Lower leg skin (tissue), 3 donors: Measurements from ENCODE around the gene ARHGAP45.

ENCODE experiments used
- POLR2A ChIP-seq, 2 donors: fragments of 450-650 bp; IDR thresholded peaks; one replicate each; pipeline ENCODE4 v1.6.1; 2016 to 2017; ENCODE audit warnings: antibody characterized with exemption in 2 of 2, mild to moderate bottlenecking in 1 of 2, moderate library complexity in 1 of 2
- TF ChIP-seq, protein P1 (sequence below), 3 donors: fragments of 450-650 bp; IDR thresholded peaks; one replicate each; pipeline ENCODE4 v1.5.1; 2016; ENCODE audit warnings: antibody characterized with exemption in 3 of 3, mild to moderate bottlenecking in 3 of 3, moderate library complexity in 2 of 3

DNA sequence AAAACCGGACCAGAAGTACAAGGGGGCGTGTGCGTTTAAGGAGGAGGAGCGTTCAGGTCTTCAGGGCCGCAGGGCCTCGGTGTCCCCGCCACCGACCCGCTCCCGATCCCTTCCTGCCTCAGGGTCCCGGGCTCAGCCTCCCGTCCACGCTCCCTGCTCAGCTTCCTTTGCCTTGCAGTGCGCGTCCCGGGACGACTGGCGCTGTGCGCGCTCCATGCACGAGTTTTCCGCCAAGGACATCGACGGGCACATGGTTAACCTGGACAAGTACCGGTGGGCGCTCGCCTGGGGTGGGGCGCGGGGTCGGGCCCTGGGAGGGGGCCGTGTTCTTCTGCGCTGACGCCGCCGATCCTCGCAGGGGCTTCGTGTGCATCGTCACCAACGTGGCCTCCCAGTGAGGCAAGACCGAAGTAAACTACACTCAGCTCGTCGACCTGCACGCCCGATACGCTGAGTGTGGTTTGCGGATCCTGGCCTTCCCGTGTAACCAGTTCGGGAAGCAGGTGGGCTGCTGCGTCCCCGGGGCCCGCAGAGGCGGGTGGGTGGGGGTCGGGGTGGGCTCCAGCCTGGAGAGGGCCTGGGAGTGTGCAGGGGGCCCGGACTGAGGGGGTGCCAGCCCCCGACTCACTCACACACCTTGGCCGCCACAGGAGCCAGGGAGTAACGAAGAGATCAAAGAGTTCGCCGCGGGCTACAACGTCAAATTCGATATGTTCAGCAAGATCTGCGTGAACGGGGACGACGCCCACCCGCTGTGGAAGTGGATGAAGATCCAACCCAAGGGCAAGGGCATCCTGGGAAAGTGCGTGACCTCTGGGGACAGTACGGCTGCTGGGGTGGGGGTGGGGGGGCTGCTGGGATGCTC is 38.3 kb downstream of the ARHGAP45 start:
- TF ChIP-seq, protein P1, sequence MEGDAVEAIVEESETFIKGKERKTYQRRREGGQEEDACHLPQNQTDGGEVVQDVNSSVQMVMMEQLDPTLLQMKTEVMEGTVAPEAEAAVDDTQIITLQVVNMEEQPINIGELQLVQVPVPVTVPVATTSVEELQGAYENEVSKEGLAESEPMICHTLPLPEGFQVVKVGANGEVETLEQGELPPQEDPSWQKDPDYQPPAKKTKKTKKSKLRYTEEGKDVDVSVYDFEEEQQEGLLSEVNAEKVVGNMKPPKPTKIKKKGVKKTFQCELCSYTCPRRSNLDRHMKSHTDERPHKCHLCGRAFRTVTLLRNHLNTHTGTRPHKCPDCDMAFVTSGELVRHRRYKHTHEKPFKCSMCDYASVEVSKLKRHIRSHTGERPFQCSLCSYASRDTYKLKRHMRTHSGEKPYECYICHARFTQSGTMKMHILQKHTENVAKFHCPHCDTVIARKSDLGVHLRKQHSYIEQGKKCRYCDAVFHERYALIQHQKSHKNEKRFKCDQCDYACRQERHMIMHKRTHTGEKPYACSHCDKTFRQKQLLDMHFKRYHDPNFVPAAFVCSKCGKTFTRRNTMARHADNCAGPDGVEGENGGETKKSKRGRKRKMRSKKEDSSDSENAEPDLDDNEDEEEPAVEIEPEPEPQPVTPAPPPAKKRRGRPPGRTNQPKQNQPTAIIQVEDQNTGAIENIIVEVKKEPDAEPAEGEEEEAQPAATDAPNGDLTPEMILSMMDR (IDR thresholded peaks at IDR 0.05): no peak
- no peak for TF ChIP-seq POLR2A (IDR thresholded peaks at IDR 0.05)
